ENCODE measurements around the gene KLRC1. TPM values are rescaled to one million over a fixed set of nuclear protein-coding genes. Genes with fewer than 3 reads are reported as not detected.
A peak's percentile ranks its signal among the peaks of the same experiment; 100 is the strongest.

KLRC1 gene
- total and polyA plus RNA-seq, 10 of the 15 experiments (the other 5 are each of a cell fraction or from before 2014, with no cell fraction given) = 0.04 to 0.60 (median 0.23) TPM; not detected in 1

GRCh38 chr12:10498042-10498441, 44.9 kb upstream of the KLRC1 start (continued):
- no peak for TF ChIP-seq E2F4 (IDR thresholded peaks at IDR 0.05; ENCODE audit: low read depth, low read length)
- no peak for TF ChIP-seq REST (IDR thresholded peaks at IDR 0.05; ENCODE audit: low read depth, low read length)

GRCh38 chr12:10497602-10498001, 44.4 kb upstream of the KLRC1 start:
- in situ Hi-C loops (cut with MboI) (no loop called here), intact Hi-C loops (cut with micrococcal nuclease; ENCODE audit: unreplicated experiment) (loop anchor here (5.0 kb wide), 1 partner anchor 60 kb away; no protein-coding TSS in a partner anchor)
- H3K4me2 ChIP-seq (ENCODE audit: control insufficient read depth, insufficient read depth) = no peak overlapping the region
- H3K4me1 ChIP-seq (ENCODE audit: control insufficient read depth, insufficient read depth, low read length) = no peaks in the 10 kb centered on the region
- H3K79me2 ChIP-seq (ENCODE audit: control insufficient read depth, insufficient read depth, low read length) = no peaks in the 10 kb centered on the region
- TF ChIP-seq POLR2AphosphoS5 (IDR thresholded peaks at IDR 0.05; ENCODE audit: low read length) (no peak), ZNF687 (IDR thresholded peaks at IDR 0.05) (no peak), MXI1 (IDR thresholded peaks at IDR 0.05; ENCODE audit: low read depth, low read length) (no peak), SP1 (IDR thresholded peaks at IDR 0.05; ENCODE audit: low read depth, low read length) (no peak)
- no peaks in the 10 kb centered on the region for H3K36me3 ChIP-seq (ENCODE audit: control insufficient read depth in 2 of 2, insufficient read depth in 2 of 2, low read length in 1 of 2)
- SMC1A ChIA-PET (ENCODE audit: uncharacterized antibody, unreplicated experiment) = interaction anchor here (0.7 to 1.2 kb wide), 2 partner anchors 9 to 171 kb away, joined by 3 read pairs; no protein-coding TSS in a partner anchor
- ATAC-seq (peak; percentile 65), DNase-seq (ENCODE audit: low read depth, low spot score) (no peak), FAIRE-seq (no peak)
- H4K20me1 ChIP-seq (ENCODE audit: control insufficient read depth, insufficient read depth) = no peaks in the 10 kb centered on the region
- H3K4me3 ChIP-seq = no peak overlapping the region
- no peak overlapping the region for H3K27ac ChIP-seq (ENCODE audit: control insufficient read depth, insufficient read depth)
- RAD21 ChIA-PET (ENCODE audit: unreplicated experiment) = no interaction called here
- WGBS (ENCODE audit: insufficient coverage, insufficient replicate concordance, low lambda C conversion rate, missing lambda C conversion rate) = 25% methylated on average over 2 of the region's 2 CpGs
- no peaks in the 10 kb centered on the region for H3K27me3 ChIP-seq (replicated peaks in 1 of 2; ENCODE audit: control insufficient read depth in 2 of 2, insufficient read depth in 2 of 2, low read length in 1 of 2)
- H3K9me3 ChIP-seq (replicated peaks; ENCODE audit: control insufficient read depth, insufficient read depth, low read length) = no peaks in the 10 kb centered on the region; the same call in 2 of the 3 replicates
- no TSS peak for BruUV-seq (replicated peaks)
- POLR2A ChIA-PET = no interaction called here
- CTCF ChIA-PET = no interaction called here
- H3K9ac ChIP-seq (ENCODE audit: control insufficient read depth, insufficient read depth, low read length) = no peak overlapping the region
- H2AFZ ChIP-seq (ENCODE audit: control insufficient read depth, low read depth, low read length) = no peak overlapping the region
